Heart right ventricle (tissue), 16 donors: ENCODE measurements around the gene COG5. TPM values are rescaled to one million over a fixed set of nuclear protein-coding genes. Genes with fewer than 3 reads are reported as not detected.

ENCODE experiments used
- ATAC-seq, 8 donors: fragments of 200-7000 bp; cut with Tn5 transposase; one replicate each; pipeline ENCODE4 v1.9.1; 2020; ENCODE audit warnings: mild to moderate bottlenecking in 8 of 8, moderate library complexity in 8 of 8, moderate number of reproducible peaks in 1 of 8
- DNase-seq, 2 donors: peaks; one replicate each; pipeline ENCODE4 v3.0.0-alpha.2; 2020
- H3K27ac ChIP-seq, 10 donors: fragments of 200-600 bp; sonication (generic) in 2 of 10; one replicate each; pipeline versions ENCODE4 v1.5.0 to v1.8.0; 2020 to 2022; ENCODE audit warnings: mild to moderate bottlenecking in 3 of 10
- H3K27me3 ChIP-seq, 7 donors: fragments of 200-600 bp; one replicate each; pipeline ENCODE4 v1.8.0; 2021 to 2022; ENCODE audit warnings: mild to moderate bottlenecking in 2 of 7
- H3K36me3 ChIP-seq, 9 donors: fragments of 200-600 bp; sonication (generic) in 1 of 9; one replicate each; pipeline versions ENCODE4 v1.5.0 to v1.8.0; 2020 to 2022; ENCODE audit warnings: mild to moderate bottlenecking in 2 of 9
- H3K4me1 ChIP-seq, 9 donors: fragments of 200-600 bp; sonication (generic) in 1 of 9; one replicate each; pipeline versions ENCODE4 v1.5.0 to v1.8.0; 2020 to 2022; ENCODE audit warnings: mild to moderate bottlenecking in 4 of 9
- H3K4me3 ChIP-seq, 10 donors: fragments of 200-600 bp; sonication (generic) in 2 of 10; one replicate each; pipeline versions ENCODE4 v1.5.0 to v1.8.0; 2020 to 2022; ENCODE audit warnings: mild to moderate bottlenecking in 7 of 10, moderate library complexity in 2 of 10
- H3K9me3 ChIP-seq, 11 donors: fragments of 200-600 bp in 10 of 11; sonication (generic) in 2 of 11; one replicate each; pipeline versions ENCODE4 v1.5.0 to v1.8.0; 2013 to 2022; ENCODE audit warnings: mild to moderate bottlenecking in 2 of 11, control low read depth in 1 of 11, moderate library complexity in 1 of 11
- WGBS, 2 donors: extraction: QIAGEN DNeasy Blood & Tissue Kit; methylation state at CpG; one replicate each; pipeline ENCODE4 v1.1.7; 2013; ENCODE audit warnings: inconsistent platforms in 1 of 2; 5-methylcytosine and 5-hydroxymethylcytosine counted together
- intact Hi-C, 10 donors: fragments of 100-400 bp; cut with DNase I; formaldehyde crosslinking; loops; one replicate each; pipeline versions ENCODE4 v1.11.1 to v1.14.2; 2022
- polyA plus RNA-seq, 2 donors: library from polyadenylated mRNA; stranded (reverse); fragments of 200-250 nt; gene quantifications; one replicate each; pipeline ENCODE4 v1.2.3, GENCODE V29; 2013
- total RNA-seq, 10 donors: library from RNA; stranded (reverse); fragmentation: NEBNext Ultra II Directional in 3 of 10; extraction: Animal tissue kit (Norgen Biotek cat#: 25700) in 3 of 10; gene quantifications; one replicate each; pipeline versions ENCODE4 v1.2.1 to v1.2.4, GENCODE V29; 2021 to 2023
- TF ChIP-seq, protein P1 (sequence below), 9 donors: fragments of 200-600 bp; sonication (generic) in 2 of 9; IDR thresholded peaks; one replicate each; pipeline versions ENCODE4 v1.5.0 to v1.8.0; 2021 to 2022; ENCODE audit warnings: antibody characterized with exemption in 9 of 9, mild to moderate bottlenecking in 5 of 9, moderate library complexity in 1 of 9
- donor health status: Arrhythmogenic right ventricular cardiomyopathy.
- donor health status: ischemic (EF 13 %, LVEDD 7.1; RV severe dilation, severe dysfunction).
- donor health status: healthy with polysubstance abuse.
- donor health status: DM: no; HTN: yes; CAD: no.
- donor health status: DM: no; HTN: no; CAD: no.
- donor health status: ischemic (EF 25% LVEDD 6.9; RV normal size, moderate dysfunction).
- donor health status: ischemic (EF 25% LVEDD 5.7; RV mildly dilated, moderate dysfunction).
- donor health status: healthy.
- donor health status: DM: yes; HTN: yes; CAD: no.
- donor health status: Ischemic cardiomyopathy.
- donor health status: ischemic (EF 35%, LVEDD 5.7; RV mildly dilated, moderate dysfunction).
- donor health status: nonischemic (EF 11% LVEDD 7.7; RV severe dilation, severe dysfunction).
- donor health status: DM: yes; HTN: yes; CAD: no.
- donor health status: PGD.
- donor health status: ischemic (EF 29% LVEDD 5.4; RV normal size, mild dysfunction).
- donor health status: nonischemic (EF 23%, LVEDD 6.1; RV moderate dilation, normal function).

COG5 gene
- total and polyA plus RNA-seq, 12 donors = 8.4 to 65.8 (median 52.2) TPM

DNA sequence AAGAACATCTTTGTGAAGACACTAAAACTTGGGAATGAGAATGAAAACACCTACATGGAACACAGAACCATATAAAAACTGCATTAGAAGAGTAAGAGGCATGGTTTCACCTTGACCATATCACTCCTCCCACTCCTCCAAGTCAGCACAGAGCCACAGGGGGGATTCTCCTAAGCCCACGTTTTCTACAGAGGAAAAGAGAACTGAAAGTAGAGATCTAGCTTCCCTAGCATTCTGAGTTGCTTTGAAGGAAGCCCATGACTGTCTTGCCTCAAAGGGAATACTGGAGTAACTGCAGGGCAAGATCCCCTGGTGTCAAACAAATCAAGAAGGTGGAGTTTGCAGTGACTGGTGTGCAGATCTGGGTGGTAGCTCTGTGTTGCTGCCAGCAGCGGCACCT, 351.0 kb downstream of the COG5 start:
- H3K27ac ChIP-seq = peak overlapping the region in 5 of 10 donors; percentile 6 to 45 (median 38)

DNA sequence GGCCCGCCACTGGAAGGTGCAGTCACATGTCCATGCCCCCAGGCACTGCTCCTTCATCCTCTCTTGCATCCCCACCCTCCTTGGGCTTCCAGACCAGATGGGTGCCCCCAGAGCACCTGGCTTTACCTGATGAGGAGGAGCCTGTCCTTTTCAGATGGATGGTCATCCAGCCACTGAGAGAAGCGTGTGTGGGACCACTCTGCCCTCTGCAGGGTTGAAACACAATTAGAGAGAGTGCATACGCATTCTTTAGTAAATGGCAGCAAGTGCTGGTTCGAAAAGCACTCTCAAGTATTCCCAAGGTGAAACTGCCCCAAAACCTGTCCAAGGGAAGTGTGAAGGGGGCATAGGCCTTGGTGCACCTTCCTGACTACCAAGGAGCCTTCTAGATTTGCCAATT, 353.3 kb downstream of the COG5 start:
- peaks cover 0 to 21% (median 0%) of the 10 kb centered on the region in 11 donors for H3K9me3 ChIP-seq
- DNase-seq (no peak), ATAC-seq (no peak)
- no peaks in the 10 kb centered on the region for H3K27me3 ChIP-seq
- intact Hi-C loops = loop anchor here in 2 of 10 donors (10.0 kb wide), 2 partner anchors 74 to 254 kb away; no protein-coding TSS in a partner anchor
- no peak overlapping the region for H3K27ac ChIP-seq
- peaks cover 0 to 52% (median 10%) of the 10 kb centered on the region in 9 donors for H3K36me3 ChIP-seq
- no peak overlapping the region for H3K4me3 ChIP-seq
- TF ChIP-seq, protein P1, sequence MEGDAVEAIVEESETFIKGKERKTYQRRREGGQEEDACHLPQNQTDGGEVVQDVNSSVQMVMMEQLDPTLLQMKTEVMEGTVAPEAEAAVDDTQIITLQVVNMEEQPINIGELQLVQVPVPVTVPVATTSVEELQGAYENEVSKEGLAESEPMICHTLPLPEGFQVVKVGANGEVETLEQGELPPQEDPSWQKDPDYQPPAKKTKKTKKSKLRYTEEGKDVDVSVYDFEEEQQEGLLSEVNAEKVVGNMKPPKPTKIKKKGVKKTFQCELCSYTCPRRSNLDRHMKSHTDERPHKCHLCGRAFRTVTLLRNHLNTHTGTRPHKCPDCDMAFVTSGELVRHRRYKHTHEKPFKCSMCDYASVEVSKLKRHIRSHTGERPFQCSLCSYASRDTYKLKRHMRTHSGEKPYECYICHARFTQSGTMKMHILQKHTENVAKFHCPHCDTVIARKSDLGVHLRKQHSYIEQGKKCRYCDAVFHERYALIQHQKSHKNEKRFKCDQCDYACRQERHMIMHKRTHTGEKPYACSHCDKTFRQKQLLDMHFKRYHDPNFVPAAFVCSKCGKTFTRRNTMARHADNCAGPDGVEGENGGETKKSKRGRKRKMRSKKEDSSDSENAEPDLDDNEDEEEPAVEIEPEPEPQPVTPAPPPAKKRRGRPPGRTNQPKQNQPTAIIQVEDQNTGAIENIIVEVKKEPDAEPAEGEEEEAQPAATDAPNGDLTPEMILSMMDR (IDR thresholded peaks at IDR 0.05) = no peak
- H3K4me1 ChIP-seq = peaks cover 7 to 37% (median 18%) of the 10 kb centered on the region in 9 donors
- WGBS, 2 donors = 96% methylated on average over 4 of the region's 4 CpGs

More for the DNA sequence above, 351.0 kb downstream of the COG5 start:
- Histone ChIP-seq H3K4me1 (peaks cover 3 to 24% (median 9%) of the 10 kb centered on the region in 9 donors), H3K4me3 (no peak overlapping the region), H3K36me3 (peaks cover 0 to 28% (median 10%) of the 10 kb centered on the region in 9 donors), H3K27me3 (no peaks in the 10 kb centered on the region), H3K9me3 (peaks cover 0 to 31% (median 4%) of the 10 kb centered on the region in 11 donors)
- 75 to 84% methylated on average over 2 of the region's 2 CpGs for WGBS, 2 donors
- intact Hi-C loops = loop anchor here in 2 of 10 donors (10.0 kb wide), 2 partner anchors 72 to 252 kb away; no protein-coding TSS in a partner anchor
- DNase-seq (no peak), ATAC-seq (no peak)
- TF ChIP-seq, protein P1 (IDR thresholded peaks at IDR 0.05) = no peak

DNA sequence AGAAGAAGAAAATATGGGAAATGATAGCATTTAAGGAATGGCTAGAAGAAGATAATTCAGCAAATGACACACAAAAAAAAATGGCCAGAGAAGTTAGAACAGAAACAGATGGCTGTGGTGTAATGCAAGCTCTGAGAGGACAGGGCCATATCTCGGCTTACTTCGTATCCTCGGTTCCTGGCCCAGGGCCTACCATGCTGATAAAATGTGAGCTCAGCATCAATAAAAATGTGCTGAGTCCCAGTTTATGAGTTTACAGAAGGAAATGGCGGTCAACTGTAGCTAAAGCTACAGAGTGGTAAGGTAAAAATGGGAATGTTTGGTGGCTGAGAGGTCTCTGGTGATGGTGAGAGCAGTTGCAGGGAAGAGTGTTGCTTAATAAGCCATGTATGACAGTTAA, 354.2 kb downstream of the COG5 start:
- H3K27ac ChIP-seq = peak overlapping the region in 7 of 10 donors; percentile 57 to 81 (median 77)

DNA sequence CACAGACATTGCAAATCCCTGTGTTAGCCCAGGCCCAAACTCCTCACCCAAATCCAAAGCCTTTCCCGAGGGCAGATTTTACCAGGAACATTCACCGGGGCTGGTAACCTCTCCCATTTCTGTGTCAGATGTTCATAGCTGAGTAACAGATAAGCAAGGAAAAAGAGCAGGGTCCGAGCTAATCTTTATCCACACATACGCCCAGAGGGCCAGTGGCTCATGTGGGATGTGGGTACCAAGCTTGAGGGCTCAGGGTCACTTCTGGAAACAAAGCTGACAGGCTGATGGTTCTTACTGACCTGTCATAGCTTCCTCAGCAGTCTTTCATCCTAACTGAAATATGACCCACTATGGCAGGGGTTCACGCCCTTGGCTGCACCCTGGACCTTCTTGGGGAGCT, 355.2 kb downstream of the COG5 start:
- peaks cover 0 to 3% (median 0%) of the 10 kb centered on the region in 11 donors for H3K9me3 ChIP-seq
- 75 to 76% methylated on average over 5 of the region's 5 CpGs for WGBS, 2 donors
- peaks cover 0 to 70% (median 17%) of the 10 kb centered on the region in 9 donors for H3K36me3 ChIP-seq
- H3K4me1 ChIP-seq = peaks cover 7 to 37% (median 18%) of the 10 kb centered on the region in 9 donors
- intact Hi-C loops = loop anchor here in 7 of 10 donors (10.0 kb wide), 5 partner anchors 246 to 666 kb away; partner anchors contain the start of gene BCAP29 (in 1 of the 7)
- no peak for ATAC-seq
- H3K4me3 ChIP-seq = no peak overlapping the region
- no peak for DNase-seq
- H3K27ac ChIP-seq = peak overlapping the region; percentile 8 to 81 (median 68)
- no peaks in the 10 kb centered on the region for H3K27me3 ChIP-seq
- TF ChIP-seq, protein P1 (IDR thresholded peaks at IDR 0.05) = no peak

More for the DNA sequence above, 354.2 kb downstream of the COG5 start:
- intact Hi-C loops = loop anchor here in 7 of 10 donors (10.0 kb wide), 5 partner anchors 245 to 665 kb away; partner anchors contain the start of gene BCAP29 (in 1 of the 7)
- TF ChIP-seq, protein P1 (IDR thresholded peaks at IDR 0.05) = no peak
- no peaks in the 10 kb centered on the region for H3K27me3 ChIP-seq
- WGBS, 2 donors = 48 to 65% methylated on average over 4 of the region's 4 CpGs
- peaks cover 0 to 13% (median 0%) of the 10 kb centered on the region in 11 donors for H3K9me3 ChIP-seq
- DNase-seq (no peak), ATAC-seq (peak in 3 of 8 donors; percentile 27 to 56 (median 46))
- peaks cover 7 to 37% (median 18%) of the 10 kb centered on the region in 9 donors for H3K4me1 ChIP-seq
- no peak overlapping the region for H3K4me3 ChIP-seq
- peaks cover 0 to 60% (median 17%) of the 10 kb centered on the region in 9 donors for H3K36me3 ChIP-seq
